NCI-H446 treated with DMSO at 0.1 percent for 48 hours (cell line): Measurements from ENCODE around the gene OR6C68.
"Not testable (repeated sequence)": the region's sequence is repeated elsewhere in the genome, so short reads cannot be mapped to it uniquely, and the experiment has no call there.

Experiments
- DNase-seq: peaks from one replicate; lab custom pipeline; 2025; lab: John Stamatoyannopoulos, UW

Gene OR6C68

DNA sequence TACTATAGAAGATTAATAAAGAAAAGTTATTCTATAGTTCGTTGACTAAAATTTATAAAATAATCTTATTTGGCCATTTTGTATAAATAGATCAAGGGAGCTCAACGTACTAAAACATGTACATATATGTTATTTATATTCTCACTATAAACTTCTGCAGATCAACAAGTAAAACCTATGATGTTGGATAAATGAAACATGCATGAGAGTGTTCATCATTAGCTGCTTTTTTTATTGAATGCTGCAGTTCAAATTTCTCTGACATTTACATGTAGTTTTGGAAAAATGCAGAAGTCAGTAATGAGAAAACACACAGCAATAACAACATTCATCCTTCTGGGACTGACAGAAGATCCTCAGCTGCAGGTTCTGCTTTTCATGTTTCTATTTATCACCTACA lies at the start of gene OR6C68:
OR6C68 (plus strand) TSS at position 301 of the 400 bp plus-strand sequence; CDS start at position 301, 0 bp downstream.
- DNase-seq: no peak

GRCh38 chr12:55443776-55444175 lies 48.4 kb upstream of the OR6C68 start, which contains the start of gene OR6C2:
OR6C2 (plus strand) TSS chr12:55444076; CDS start chr12:55452214, 8,138 bp downstream.
- DNase-seq: no peak

GRCh38 chr12:55445357-55445756 lies 46.8 kb upstream of the OR6C68 start:
- no peak for DNase-seq

- DNase-seq: no peak
These were observed 45.9 kb upstream of the OR6C68 start for GRCh38 chr12:55446326-55446725.

GRCh38 chr12:55448825-55449224 lies 43.4 kb upstream of the OR6C68 start:
- no peak for DNase-seq

DNA sequence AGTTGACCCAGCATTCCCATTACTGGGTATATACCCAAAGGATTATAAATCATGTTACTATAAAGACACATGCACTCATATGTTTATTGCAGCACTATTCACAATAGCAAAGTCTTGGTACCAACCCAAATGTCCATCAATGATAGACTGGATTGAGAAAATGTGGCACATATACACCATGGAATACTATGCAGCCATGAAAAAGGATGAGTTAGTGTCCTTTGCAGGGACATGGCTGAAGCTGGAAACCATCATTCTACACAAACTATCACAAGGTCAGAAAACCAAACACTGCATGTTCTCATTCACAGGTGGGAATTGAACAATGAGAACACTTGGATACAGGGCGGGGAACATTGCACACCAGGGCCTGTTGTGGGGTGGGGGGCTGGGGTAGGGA lies 27.3 kb upstream of the OR6C68 start:
- not testable (repeated sequence) for DNase-seq

DNA sequence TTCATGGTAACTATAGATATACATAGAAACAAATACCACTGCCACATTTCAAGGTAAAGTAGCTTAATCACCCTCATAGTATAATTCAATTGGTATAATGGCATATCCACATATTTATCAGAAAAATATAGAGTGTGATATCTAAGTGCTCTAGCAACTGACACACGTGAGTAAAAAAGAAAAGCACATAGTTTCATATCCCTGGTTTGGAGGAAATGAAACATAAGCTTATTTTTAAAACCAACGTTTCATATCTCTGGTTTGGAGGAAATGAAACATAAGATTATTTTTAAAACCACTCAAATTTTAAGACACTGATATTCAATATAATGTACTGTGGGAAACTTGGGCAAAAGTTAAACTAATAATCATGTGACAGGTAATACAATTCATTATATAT lies 24.3 kb upstream of the OR6C68 start:
- no peak for DNase-seq

DNA sequence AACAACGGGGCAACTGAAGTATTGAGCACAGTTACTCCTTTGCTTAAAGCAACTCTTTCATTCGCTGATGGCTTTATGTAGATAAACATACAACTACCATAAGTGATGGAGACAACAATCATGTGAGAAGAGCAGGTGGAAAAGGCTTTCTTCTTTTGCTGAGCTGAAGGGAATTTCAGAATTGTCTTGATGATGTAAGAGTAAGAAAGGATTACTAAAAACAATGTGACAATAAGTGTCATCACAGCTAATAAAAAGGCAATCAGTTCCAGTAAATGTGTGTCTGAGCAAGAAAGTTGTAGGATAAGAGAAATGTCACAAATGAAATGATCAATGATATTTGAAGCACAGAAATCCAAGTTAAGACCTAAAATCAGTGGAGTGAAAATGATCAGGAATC lies 22.9 kb upstream of the OR6C68 start:
- DNase-seq: no peak

DNA sequence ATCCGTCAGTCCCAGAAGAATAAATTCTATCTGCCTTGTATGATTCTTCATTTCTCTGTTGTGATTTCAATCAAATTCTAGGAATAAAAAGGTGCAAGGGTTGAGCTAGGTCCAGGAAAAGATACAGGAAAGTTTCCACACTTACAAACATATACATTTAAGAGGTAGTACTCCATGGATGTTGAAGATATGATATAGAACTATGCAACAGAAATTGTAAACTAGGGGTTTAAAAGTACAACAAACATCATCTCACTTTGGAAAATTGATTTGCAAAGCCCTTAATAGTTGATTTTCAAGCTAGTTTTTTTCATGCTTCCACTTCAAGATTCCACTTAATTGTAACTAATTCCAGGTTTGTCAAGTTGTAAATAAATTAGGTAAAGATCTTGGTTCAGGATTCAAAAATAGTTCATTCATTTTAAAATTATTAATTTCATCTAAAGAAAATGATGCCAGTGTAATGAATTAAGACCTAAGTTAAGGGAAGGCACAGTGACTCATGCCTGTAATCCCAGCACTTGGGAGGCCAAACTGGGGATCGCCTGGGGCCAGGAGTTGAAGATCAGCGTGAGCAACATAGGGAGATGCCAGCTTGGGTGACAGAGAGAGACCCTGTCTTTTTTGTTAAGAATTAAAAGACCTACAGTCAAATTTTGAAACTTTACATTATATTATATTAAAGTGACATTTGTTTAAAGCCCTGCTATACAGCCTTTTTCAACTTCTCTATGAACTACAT lies 21.9 kb upstream of the OR6C68 start, which contains the start of gene OR6C70:
OR6C70 (minus strand) TSS at position 51 of the 742 bp plus-strand sequence; CDS start at position 51, 0 bp downstream.
- no peak for DNase-seq

- DNase-seq: no peak
These were observed 19.9 kb upstream of the OR6C68 start for GRCh38 chr12:55472264-55472663.

GRCh38 chr12:55479136-55479535 lies 13.0 kb upstream of the OR6C68 start:
- DNase-seq: not testable (repeated sequence)

DNA sequence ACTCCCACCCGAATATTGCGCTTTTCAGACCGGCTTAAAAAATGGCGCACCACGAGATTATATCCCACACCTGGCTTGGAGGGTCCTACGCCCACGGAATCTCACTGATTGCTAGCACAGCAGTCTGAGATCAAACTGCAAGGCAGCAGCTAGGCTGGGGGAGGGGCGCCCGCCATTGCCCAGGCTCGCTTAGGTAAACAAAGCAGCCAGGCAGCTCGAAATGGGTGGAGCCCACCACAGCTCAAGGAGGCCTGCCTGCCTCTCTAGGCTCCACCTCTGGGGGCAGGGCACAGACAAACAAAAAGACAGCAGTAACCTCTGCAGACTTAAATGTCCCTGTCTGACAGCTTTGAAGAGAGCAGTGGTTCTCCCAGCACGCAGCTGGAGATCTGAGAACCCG lies 7.9 kb upstream of the OR6C68 start:
- DNase-seq: not testable (repeated sequence)

GRCh38 chr12:55495490-55495889 lies 3.3 kb downstream of the OR6C68 start:
- DNase-seq: no peak

DNA sequence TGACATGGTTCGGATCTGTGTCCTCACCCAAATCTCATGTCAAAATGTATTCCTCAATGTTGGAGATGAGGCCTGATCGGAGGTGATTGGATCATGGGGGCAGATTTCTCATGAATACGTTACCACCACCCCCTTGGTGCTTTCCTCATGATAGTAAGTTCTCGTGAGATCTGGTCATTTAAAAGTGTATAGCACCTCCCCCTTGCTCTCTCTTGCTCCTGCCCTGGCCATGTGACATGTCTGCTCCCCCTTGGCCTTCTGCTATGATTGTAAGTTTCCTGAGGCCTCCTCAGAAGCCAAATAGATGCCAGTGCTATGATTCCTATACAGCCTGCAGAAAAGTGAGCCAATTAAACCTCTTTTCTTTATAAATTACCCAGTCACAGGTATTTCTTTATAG lies 7.1 kb downstream of the OR6C68 start:
- no peak for DNase-seq

- no peak for DNase-seq
These were observed 7.7 kb downstream of the OR6C68 start for GRCh38 chr12:55499810-55500252.

GRCh38 chr12:55501601-55502000 lies 9.4 kb downstream of the OR6C68 start:
- DNase-seq: no peak

GRCh38 chr12:55515696-55516095 lies 23.5 kb downstream of the OR6C68 start:
- DNase-seq: no peak

GRCh38 chr12:55516391-55516790 lies 24.2 kb downstream of the OR6C68 start:
- DNase-seq: no peak
